ENCODE measurements around the gene RAC2.

RAC2 gene

GRCh38 chr22:37207981-37208380, 36.1 kb downstream of the RAC2 start:
- no peak for DNase-seq (ENCODE audit: low spot score)
- Histone ChIP-seq H3K4me3 (no peak overlapping the region), H3K27ac (no peak overlapping the region)
- TF ChIP-seq CTCF (IDR thresholded peaks at IDR 0.05), result no peak

GRCh38 chr22:37206841-37207821, 36.9 kb downstream of the RAC2 start:
- H3K27ac ChIP-seq, result no peak overlapping the region
- no peak overlapping the region for H3K4me3 ChIP-seq
- DNase-seq (ENCODE audit: low spot score), result no peak
- TF ChIP-seq CTCF (IDR thresholded peaks at IDR 0.05), result no peak

GRCh38 chr22:37206118-37206840, 37.8 kb downstream of the RAC2 start:
- no peak for TF ChIP-seq CTCF (IDR thresholded peaks at IDR 0.05)
- no peak overlapping the region for H3K27ac ChIP-seq
- no peak for DNase-seq (ENCODE audit: low spot score)
- H3K4me3 ChIP-seq, result no peak overlapping the region

GRCh38 chr22:37205046-37205445, 39.0 kb downstream of the RAC2 start:
- Histone ChIP-seq H3K27ac (no peak overlapping the region), H3K4me3 (no peak overlapping the region)
- TF ChIP-seq CTCF (IDR thresholded peaks at IDR 0.05), result no peak
- DNase-seq (ENCODE audit: low spot score), result no peak

- DNase-seq (ENCODE audit: low spot score), result no peak
- no peak for TF ChIP-seq CTCF (IDR thresholded peaks at IDR 0.05)
- H3K4me3 ChIP-seq, result no peak overlapping the region
- no peak overlapping the region for H3K27ac ChIP-seq
Observed at GRCh38 chr22:37204045-37204655, 39.9 kb downstream of the RAC2 start.

- TF ChIP-seq CTCF (IDR thresholded peaks at IDR 0.05), result no peak
- Histone ChIP-seq H3K27ac (no peak overlapping the region), H3K4me3 (no peak overlapping the region)
- DNase-seq (ENCODE audit: low spot score), result no peak
Observed at GRCh38 chr22:37203354-37204044, 40.6 kb downstream of the RAC2 start.

All from coronary artery (tissue), 2 donors.